ENCODE measurements around the gene MYF5.

DNA sequence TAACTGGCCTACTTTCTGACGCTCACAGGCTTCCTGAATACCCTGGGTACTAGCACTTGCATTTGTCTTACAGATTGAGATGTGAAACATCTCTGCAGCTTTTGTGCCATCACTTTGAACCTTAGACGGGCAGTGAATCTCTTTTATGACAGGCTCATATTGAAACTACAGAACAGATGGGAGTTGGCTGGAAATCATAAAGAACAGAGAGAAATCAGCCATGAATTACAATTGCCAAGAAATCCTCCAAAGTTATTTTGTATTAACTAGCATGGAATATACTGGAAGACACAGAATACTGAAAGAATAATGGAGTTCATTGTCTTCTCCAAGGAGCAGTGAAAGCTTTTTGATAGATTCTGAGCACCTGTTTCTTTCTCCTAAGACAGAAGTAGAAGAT, 32.7 kb downstream of the MYF5 start:
- TF ChIP-seq, protein P1, sequence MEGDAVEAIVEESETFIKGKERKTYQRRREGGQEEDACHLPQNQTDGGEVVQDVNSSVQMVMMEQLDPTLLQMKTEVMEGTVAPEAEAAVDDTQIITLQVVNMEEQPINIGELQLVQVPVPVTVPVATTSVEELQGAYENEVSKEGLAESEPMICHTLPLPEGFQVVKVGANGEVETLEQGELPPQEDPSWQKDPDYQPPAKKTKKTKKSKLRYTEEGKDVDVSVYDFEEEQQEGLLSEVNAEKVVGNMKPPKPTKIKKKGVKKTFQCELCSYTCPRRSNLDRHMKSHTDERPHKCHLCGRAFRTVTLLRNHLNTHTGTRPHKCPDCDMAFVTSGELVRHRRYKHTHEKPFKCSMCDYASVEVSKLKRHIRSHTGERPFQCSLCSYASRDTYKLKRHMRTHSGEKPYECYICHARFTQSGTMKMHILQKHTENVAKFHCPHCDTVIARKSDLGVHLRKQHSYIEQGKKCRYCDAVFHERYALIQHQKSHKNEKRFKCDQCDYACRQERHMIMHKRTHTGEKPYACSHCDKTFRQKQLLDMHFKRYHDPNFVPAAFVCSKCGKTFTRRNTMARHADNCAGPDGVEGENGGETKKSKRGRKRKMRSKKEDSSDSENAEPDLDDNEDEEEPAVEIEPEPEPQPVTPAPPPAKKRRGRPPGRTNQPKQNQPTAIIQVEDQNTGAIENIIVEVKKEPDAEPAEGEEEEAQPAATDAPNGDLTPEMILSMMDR (IDR thresholded peaks at IDR 0.05), result no peak
- no peak for TF ChIP-seq POLR2A (IDR thresholded peaks at IDR 0.05)

Measured in right lobe of liver (tissue), 4 donors.